Activated T-cell treated with anti-CD3 and anti-CD28 coated beads, Interleukin-2, amount 50 U/mL, for 72 hours (primary cell): ENCODE data around the gene UBE2O. TPM values are rescaled to one million over a fixed set of nuclear protein-coding genes. Genes with fewer than 3 reads are reported as not detected.

Source experiments
- ATAC-seq, 2 donors: fragments of 150-1000 bp; cut with Tn5 transposase; replicated peaks in 1 of 2; 2 replicates each; pipeline ENCODE4 v1.10.0; 2021; ENCODE audit warnings: moderate library complexity in 2 of 2, mild to moderate bottlenecking in 1 of 2
- DNase-seq, 2 donors: peaks; one replicate each; pipeline ENCODE4 v3.0.0; 2021 to 2022; ENCODE audit warnings: mixed read lengths in 1 of 2
- H3K27ac Mint-ChIP-seq: one replicate; pipeline ENCODE4 v1.8.0; 2022; ENCODE audit warnings: mild to moderate bottlenecking, moderate library complexity, mixed read lengths
- H3K27me3 Mint-ChIP-seq: one replicate; pipeline ENCODE4 v1.8.0; 2022; ENCODE audit warnings: low read depth, mixed read lengths
- H3K36me3 Mint-ChIP-seq, 2 donors: one replicate each; pipeline ENCODE4 v1.8.0; 2022; ENCODE audit warnings: mixed read lengths in 2 of 2, mild to moderate bottlenecking in 1 of 2; ENCODE audit not compliant: insufficient read depth in 2 of 2
- H3K4me1 Mint-ChIP-seq: one replicate; pipeline ENCODE4 v1.8.0; 2022; ENCODE audit warnings: low read depth, mixed read lengths
- H3K4me3 Mint-ChIP-seq, 2 donors: one replicate each; pipeline ENCODE4 v1.8.0; 2022; ENCODE audit warnings: mild to moderate bottlenecking in 2 of 2, mixed read lengths in 2 of 2, moderate library complexity in 2 of 2
- H3K9me3 Mint-ChIP-seq, 2 donors: one replicate each; pipeline ENCODE4 v1.8.0; 2022; ENCODE audit warnings: mixed read lengths in 2 of 2
- total RNA-seq, 2 donors: library from RNA; stranded (reverse); gene quantifications; one replicate each; pipeline ENCODE4 v1.2.3, GENCODE V29; 2022

UBE2O gene
- total RNA-seq, 2 donors from 2014 or later, result 21.5 to 22.8 TPM

GRCh38 chr17:76420356-76421043 is 32.5 kb downstream of the UBE2O start:
- Mint-ChIP-seq H3K36me3 (peaks cover 0 to 3% of the 10 kb centered on the region in 2 donors), H3K4me1 (peaks cover 17% of the 10 kb centered on the region), H3K4me3 (no peak overlapping the region), H3K27me3 (no peaks in the 10 kb centered on the region), H3K27ac (no peak overlapping the region), H3K9me3 (no peaks in the 10 kb centered on the region)
- ATAC-seq (no peak), DNase-seq (no peak)

- H3K27me3 Mint-ChIP-seq, result no peaks in the 10 kb centered on the region
- DNase-seq, result no peak
- H3K27ac Mint-ChIP-seq, result no peak overlapping the region
- no peak for ATAC-seq
- H3K9me3 Mint-ChIP-seq, result no peaks in the 10 kb centered on the region
- H3K36me3 Mint-ChIP-seq, result peaks cover 0 to 3% of the 10 kb centered on the region in 2 donors
- peaks cover 17% of the 10 kb centered on the region for H3K4me1 Mint-ChIP-seq
- H3K4me3 Mint-ChIP-seq, result no peak overlapping the region
Measured at GRCh38 chr17:76419576-76420260, 33.2 kb downstream of the UBE2O start.

- Mint-ChIP-seq H3K27me3 (no peaks in the 10 kb centered on the region), H3K9me3 (no peaks in the 10 kb centered on the region), H3K36me3 (no peaks in the 10 kb centered on the region), H3K4me1 (peaks cover 22% of the 10 kb centered on the region), H3K4me3 (no peak overlapping the region), H3K27ac (no peak overlapping the region)
- ATAC-seq, result no peak
- no peak for DNase-seq
Measured at GRCh38 chr17:76417499-76418143, 35.3 kb downstream of the UBE2O start.

GRCh38 chr17:76416899-76417298 is 36.1 kb downstream of the UBE2O start:
- no peaks in the 10 kb centered on the region for H3K9me3 Mint-ChIP-seq
- DNase-seq, result no peak
- H3K4me1 Mint-ChIP-seq, result peaks cover 22% of the 10 kb centered on the region
- H3K36me3 Mint-ChIP-seq, result no peaks in the 10 kb centered on the region
- no peak overlapping the region for H3K27ac Mint-ChIP-seq
- no peak for ATAC-seq
- H3K4me3 Mint-ChIP-seq, result no peak overlapping the region
- no peaks in the 10 kb centered on the region for H3K27me3 Mint-ChIP-seq

GRCh38 chr17:76416457-76416856 is 36.5 kb downstream of the UBE2O start:
- Mint-ChIP-seq H3K4me3 (no peak overlapping the region), H3K4me1 (peaks cover 22% of the 10 kb centered on the region), H3K36me3 (no peaks in the 10 kb centered on the region), H3K9me3 (no peaks in the 10 kb centered on the region), H3K27ac (no peak overlapping the region), H3K27me3 (no peaks in the 10 kb centered on the region)
- DNase-seq (no peak), ATAC-seq (no peak)

GRCh38 chr17:76415786-76416185 is 37.2 kb downstream of the UBE2O start:
- H3K27ac Mint-ChIP-seq, result no peak overlapping the region
- H3K4me1 Mint-ChIP-seq, result peaks cover 21% of the 10 kb centered on the region
- no peak overlapping the region for H3K4me3 Mint-ChIP-seq
- H3K9me3 Mint-ChIP-seq, result no peaks in the 10 kb centered on the region
- no peaks in the 10 kb centered on the region for H3K36me3 Mint-ChIP-seq
- H3K27me3 Mint-ChIP-seq, result no peaks in the 10 kb centered on the region
- DNase-seq, result no peak
- ATAC-seq, result no peak

DNA sequence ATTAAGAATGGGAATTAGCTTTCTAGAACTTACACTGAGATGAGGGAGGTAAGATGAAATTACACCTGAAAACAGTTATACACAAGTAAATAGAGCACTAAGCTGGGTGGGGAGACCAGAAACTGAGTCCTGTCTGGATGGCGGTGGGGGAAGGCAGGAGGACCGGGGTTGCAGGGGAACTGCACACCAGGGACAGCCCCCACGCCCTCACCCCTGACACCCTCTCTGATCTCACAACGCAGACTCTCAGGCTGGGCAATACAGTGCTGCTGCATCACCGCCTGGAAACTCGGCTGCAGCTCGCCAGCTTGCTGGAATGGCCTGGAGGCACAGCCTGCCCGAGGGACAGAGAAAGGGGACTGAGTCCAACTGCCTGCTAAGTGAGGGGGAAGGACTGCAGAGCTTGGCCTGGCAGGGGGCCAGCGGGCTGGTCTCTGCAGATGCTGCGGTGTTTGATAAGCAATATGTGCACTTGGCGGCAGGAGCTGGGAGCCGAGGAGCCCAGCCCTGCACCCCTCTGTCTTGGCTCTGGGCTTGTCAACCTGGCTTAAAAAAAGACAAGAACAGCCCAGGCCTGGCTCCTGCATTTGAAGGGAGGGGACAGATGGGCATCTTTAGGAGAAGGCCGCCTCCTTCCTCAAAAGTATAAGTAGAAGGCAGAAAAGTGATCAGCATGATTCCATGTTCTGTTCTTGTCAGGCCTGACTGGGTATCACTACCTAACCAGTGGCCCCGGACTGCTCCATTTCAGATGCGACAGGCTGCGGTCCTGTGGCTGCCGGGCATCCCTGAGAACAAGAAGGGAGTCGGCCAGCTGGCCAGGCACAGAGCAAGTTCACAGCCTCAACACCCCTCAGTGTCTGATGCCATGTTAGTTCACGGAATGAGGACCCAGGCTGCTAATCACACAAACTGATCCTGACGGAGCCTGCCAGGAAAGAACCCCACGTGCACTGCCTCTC is 38.3 kb downstream of the UBE2O start:
- H3K4me1 Mint-ChIP-seq, result peaks cover 14% of the 10 kb centered on the region
- no peak overlapping the region for H3K4me3 Mint-ChIP-seq
- H3K27me3 Mint-ChIP-seq, result no peaks in the 10 kb centered on the region
- H3K36me3 Mint-ChIP-seq, result no peaks in the 10 kb centered on the region
- no peak overlapping the region for H3K27ac Mint-ChIP-seq
- DNase-seq (no peak), ATAC-seq (no peak)
- H3K9me3 Mint-ChIP-seq, result no peaks in the 10 kb centered on the region

- H3K27ac Mint-ChIP-seq, result no peak overlapping the region
- H3K36me3 Mint-ChIP-seq, result no peaks in the 10 kb centered on the region
- no peaks in the 10 kb centered on the region for H3K27me3 Mint-ChIP-seq
- H3K9me3 Mint-ChIP-seq, result no peaks in the 10 kb centered on the region
- peaks cover 19% of the 10 kb centered on the region for H3K4me1 Mint-ChIP-seq
- no peak for DNase-seq
- no peak for ATAC-seq
- no peak overlapping the region for H3K4me3 Mint-ChIP-seq
Measured at GRCh38 chr17:76411247-76411646, 41.7 kb downstream of the UBE2O start.

DNA sequence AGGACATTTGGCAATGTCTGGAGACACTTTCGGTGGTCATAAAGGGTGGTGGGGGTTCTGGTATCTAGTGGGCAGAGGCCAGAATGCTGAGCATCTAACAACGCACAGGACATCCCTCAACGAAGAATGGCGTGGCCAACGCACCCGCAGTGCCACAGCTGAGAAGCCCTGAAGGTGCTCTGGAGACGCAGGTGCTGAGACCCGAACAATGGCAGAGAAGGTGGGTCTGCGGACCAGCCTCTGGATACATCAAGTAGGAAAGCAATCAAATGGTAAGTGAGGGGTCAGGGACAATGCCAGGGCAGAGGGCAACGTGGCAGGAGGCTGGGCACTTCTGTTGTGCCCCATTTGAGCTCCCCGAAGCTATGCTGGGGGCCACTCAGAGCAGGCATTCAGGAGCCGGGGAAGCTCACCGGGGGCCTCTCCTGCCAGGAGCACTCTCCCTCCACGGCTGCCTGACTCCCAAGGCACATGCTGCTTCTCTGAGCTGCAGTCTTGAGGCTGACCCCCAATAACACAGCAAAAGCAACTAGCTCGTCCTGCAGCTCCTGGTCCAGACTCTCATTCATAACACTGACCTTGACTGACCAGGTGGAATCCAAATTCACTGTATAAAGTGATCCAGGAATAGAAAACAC is 42.5 kb downstream of the UBE2O start:
- Mint-ChIP-seq H3K36me3 (no peaks in the 10 kb centered on the region), H3K9me3 (no peaks in the 10 kb centered on the region), H3K4me3 (no peak overlapping the region), H3K4me1 (peaks cover 19% of the 10 kb centered on the region), H3K27me3 (no peaks in the 10 kb centered on the region), H3K27ac (no peak overlapping the region)
- DNase-seq, result no peak
- no peak for ATAC-seq

- ATAC-seq, result peak; percentile 67 to 79
- H3K9me3 Mint-ChIP-seq, result no peaks in the 10 kb centered on the region
- no peak overlapping the region for H3K27ac Mint-ChIP-seq
- H3K36me3 Mint-ChIP-seq, result peaks cover 2 to 5% of the 10 kb centered on the region in 2 donors
- peak; percentile 70 to 75 for DNase-seq
- H3K4me1 Mint-ChIP-seq, result peaks cover 13% of the 10 kb centered on the region
- no peaks in the 10 kb centered on the region for H3K27me3 Mint-ChIP-seq
- H3K4me3 Mint-ChIP-seq, result no peak overlapping the region
Measured at GRCh38 chr17:76408037-76408849, 44.7 kb downstream of the UBE2O start.

DNA sequence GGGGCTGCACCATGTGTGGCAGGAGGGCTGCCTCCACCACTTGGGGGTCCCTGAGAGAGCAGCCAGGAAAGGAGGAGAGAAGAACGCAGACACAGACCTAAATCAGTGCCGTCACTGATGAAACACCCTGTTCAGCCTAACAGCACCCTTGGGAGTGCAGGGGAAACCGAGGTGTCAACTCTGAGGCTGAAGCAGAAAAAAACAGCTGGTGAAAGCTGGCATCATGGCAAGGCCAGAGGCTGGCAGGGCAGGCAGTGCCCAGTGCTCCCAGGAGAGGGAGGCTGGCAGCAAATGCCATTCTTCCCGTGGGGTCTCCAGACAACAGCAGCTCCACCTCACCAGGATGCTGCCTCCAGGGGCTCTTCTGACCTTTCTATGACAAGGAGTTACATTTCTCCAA is 45.4 kb downstream of the UBE2O start:
- Mint-ChIP-seq H3K36me3 (peaks cover 2 to 5% of the 10 kb centered on the region in 2 donors), H3K4me1 (peaks cover 13% of the 10 kb centered on the region), H3K27ac (no peak overlapping the region), H3K9me3 (no peaks in the 10 kb centered on the region), H3K27me3 (no peaks in the 10 kb centered on the region), H3K4me3 (no peak overlapping the region)
- no peak for DNase-seq
- ATAC-seq, result no peak
